Body of pancreas (tissue), 4 donors: ENCODE results near the gene CADPS. TPM values are rescaled to one million over a fixed set of nuclear protein-coding genes. Genes with fewer than 3 reads are reported as not detected.

Source experiments
- ATAC-seq: fragments of 150-250 bp; one replicate; pipeline ENCODE4 v1.9.1; 2016
- DNase-seq, 4 donors: peaks; one replicate each; pipeline ENCODE4 v3.0.0-alpha.2; 2019
- H3K27ac ChIP-seq, 4 donors: fragments of 200-600 bp; sonication (generic); 1 replicate in 3 of 4; 2 replicates in 1 of 4; pipeline versions ENCODE4 v1.5.1 to v1.6.1; 2016 to 2019; ENCODE audit warnings: mild to moderate bottlenecking in 1 of 4, mixed read lengths in 1 of 4, moderate library complexity in 1 of 4
- H3K27me3 ChIP-seq, 2 donors: fragments of 200-600 bp; sonication (generic); one replicate each; pipeline ENCODE4 v1.6.0; 2016; ENCODE audit warnings: mild to moderate bottlenecking in 1 of 2
- H3K36me3 ChIP-seq, 2 donors: fragments of 200-600 bp; sonication (generic); replicated peaks in 1 of 2; 2 replicates each; pipeline ENCODE4 v1.5.1; 2016; ENCODE audit warnings: low read depth in 2 of 2; ENCODE audit not compliant: insufficient read depth in 1 of 2
- H3K4me1 ChIP-seq: fragments of 200-600 bp; sonication (generic); one replicate; pipeline ENCODE4 v1.6.0; 2016
- H3K4me3 ChIP-seq, 2 donors: fragments of 200-600 bp; sonication (generic); 1 replicate in 1 of 2; 2 replicates in 1 of 2; pipeline ENCODE4 v1.5.1; 2016 to 2019
- H3K9me3 ChIP-seq, 3 donors: fragments of 200-600 bp; sonication (generic); 1 replicate in 2 of 3; 2 replicates in 1 of 3; pipeline ENCODE4 v1.5.1; 2016
- POLR2A ChIP-seq, 3 donors: fragments of 450-650 bp; IDR thresholded peaks; one replicate each; pipeline ENCODE4 v1.6.1; 2016; ENCODE audit warnings: antibody characterized with exemption in 3 of 3, mild to moderate bottlenecking in 2 of 3
- WGBS, 2 donors: methylation state at CpG; one replicate each; pipeline ENCODE4 v1.1.5; 2017; 5-methylcytosine and 5-hydroxymethylcytosine counted together
- intact Hi-C: fragments of 100-400 bp; cut with DNase I; formaldehyde crosslinking; loops from one replicate; pipeline ENCODE4 v1.15.1; 2023
- total RNA-seq, 2 donors: library from RNA; depleted of rRNA; stranded (reverse); fragments of >200 nt; gene quantifications; one replicate each; pipeline ENCODE4 v1.1.0, GENCODE V29; 2016
- TF ChIP-seq, protein P1 (sequence below), 7 experiments: fragments of 450-650 bp in 4 of 7; fragments of 200-600 bp in 3 of 7; sonication (generic) in 3 of 7; IDR thresholded peaks; one replicate each; pipeline ENCODE4 v1.5.1; 2016 to 2019; ENCODE audit warnings: antibody characterized with exemption in 7 of 7

CADPS gene
- total RNA-seq, 2 donors from 2014 or later, result 22.1 to 67.6 TPM

DNA sequence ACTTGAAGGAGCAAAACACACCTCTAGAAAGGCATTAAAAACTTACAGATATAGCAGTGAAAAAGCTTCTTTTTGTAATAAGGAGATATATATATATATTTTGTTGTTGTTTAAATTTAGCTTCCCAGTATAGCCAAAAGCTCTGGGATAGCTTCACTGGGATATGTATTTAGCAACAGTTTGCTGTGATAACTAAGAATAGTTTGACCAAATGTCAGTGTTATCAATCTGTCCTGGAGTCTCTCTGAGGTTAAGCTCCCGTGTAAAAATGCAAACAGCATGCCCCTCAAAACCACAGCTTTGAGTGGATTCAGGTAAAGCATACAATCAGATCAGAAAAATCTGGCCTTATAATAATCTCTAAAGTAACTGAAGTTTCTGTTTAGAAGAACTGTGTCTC lies 2.9 kb downstream of the CADPS start:
- ATAC-seq (no peak), DNase-seq (no peak)
- Histone ChIP-seq H3K27ac (no peak overlapping the region), H3K36me3 (no peaks in the 10 kb centered on the region), H3K4me3 (no peak overlapping the region), H3K9me3 (no peaks in the 10 kb centered on the region), H3K27me3 (peaks cover 0 to 3% of the 10 kb centered on the region in 2 donors), H3K4me1 (peaks cover 13% of the 10 kb centered on the region)
- no peak for TF ChIP-seq POLR2A (IDR thresholded peaks at IDR 0.05)
- 0 to 26% methylated on average over 1 of the region's 1 CpG for WGBS, 2 donors
- intact Hi-C loops, result no loop called here

- TF ChIP-seq POLR2A (IDR thresholded peaks at IDR 0.05), result no peak
- TF ChIP-seq, protein P1, sequence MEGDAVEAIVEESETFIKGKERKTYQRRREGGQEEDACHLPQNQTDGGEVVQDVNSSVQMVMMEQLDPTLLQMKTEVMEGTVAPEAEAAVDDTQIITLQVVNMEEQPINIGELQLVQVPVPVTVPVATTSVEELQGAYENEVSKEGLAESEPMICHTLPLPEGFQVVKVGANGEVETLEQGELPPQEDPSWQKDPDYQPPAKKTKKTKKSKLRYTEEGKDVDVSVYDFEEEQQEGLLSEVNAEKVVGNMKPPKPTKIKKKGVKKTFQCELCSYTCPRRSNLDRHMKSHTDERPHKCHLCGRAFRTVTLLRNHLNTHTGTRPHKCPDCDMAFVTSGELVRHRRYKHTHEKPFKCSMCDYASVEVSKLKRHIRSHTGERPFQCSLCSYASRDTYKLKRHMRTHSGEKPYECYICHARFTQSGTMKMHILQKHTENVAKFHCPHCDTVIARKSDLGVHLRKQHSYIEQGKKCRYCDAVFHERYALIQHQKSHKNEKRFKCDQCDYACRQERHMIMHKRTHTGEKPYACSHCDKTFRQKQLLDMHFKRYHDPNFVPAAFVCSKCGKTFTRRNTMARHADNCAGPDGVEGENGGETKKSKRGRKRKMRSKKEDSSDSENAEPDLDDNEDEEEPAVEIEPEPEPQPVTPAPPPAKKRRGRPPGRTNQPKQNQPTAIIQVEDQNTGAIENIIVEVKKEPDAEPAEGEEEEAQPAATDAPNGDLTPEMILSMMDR (IDR thresholded peaks at IDR 0.05), result no peak
- Histone ChIP-seq H3K9me3 (no peaks in the 10 kb centered on the region), H3K36me3 (no peaks in the 10 kb centered on the region), H3K27me3 (peaks cover 0 to 3% of the 10 kb centered on the region in 2 donors), H3K4me1 (peaks cover 11% of the 10 kb centered on the region), H3K27ac (no peak overlapping the region), H3K4me3 (no peak overlapping the region)
- ATAC-seq (no peak), DNase-seq (no peak)
- WGBS, 2 donors, result 71 to 88% methylated on average over 1 of the region's 1 CpG
- intact Hi-C loops, result no loop called here
Measured at GRCh38 chr3:62870321-62870720, 4.9 kb downstream of the CADPS start.

GRCh38 chr3:62863648-62864047 lies 11.6 kb downstream of the CADPS start:
- H3K27ac ChIP-seq, result no peak overlapping the region
- peaks cover 4% of the 10 kb centered on the region for H3K4me1 ChIP-seq
- no peak for ATAC-seq
- no peaks in the 10 kb centered on the region for H3K9me3 ChIP-seq
- TF ChIP-seq, protein P1 (IDR thresholded peaks at IDR 0.05), result no peak
- TF ChIP-seq POLR2A (IDR thresholded peaks at IDR 0.05), result no peak
- H3K4me3 ChIP-seq, result no peak overlapping the region
- DNase-seq, result no peak
- H3K36me3 ChIP-seq, result no peaks in the 10 kb centered on the region
- 90 to 98% methylated on average over 3 of the region's 3 CpGs for WGBS, 2 donors
- H3K27me3 ChIP-seq, result no peaks in the 10 kb centered on the region
- intact Hi-C loops, result no loop called here

- DNase-seq (no peak), ATAC-seq (no peak)
- intact Hi-C loops, result no loop called here
- Histone ChIP-seq H3K36me3 (no peaks in the 10 kb centered on the region), H3K4me3 (no peak overlapping the region), H3K27me3 (no peaks in the 10 kb centered on the region), H3K27ac (peak overlapping the region in 1 of 4 donors; percentile 27), H3K4me1 (peaks cover 4% of the 10 kb centered on the region), H3K9me3 (no peaks in the 10 kb centered on the region)
- WGBS, 2 donors, result 38 to 39% methylated on average over 5 of the region's 5 CpGs
- TF ChIP-seq, protein P1 (IDR thresholded peaks at IDR 0.05), result no peak
- no peak for TF ChIP-seq POLR2A (IDR thresholded peaks at IDR 0.05)
Measured at GRCh38 chr3:62859203-62859791, 15.9 kb downstream of the CADPS start.

DNA sequence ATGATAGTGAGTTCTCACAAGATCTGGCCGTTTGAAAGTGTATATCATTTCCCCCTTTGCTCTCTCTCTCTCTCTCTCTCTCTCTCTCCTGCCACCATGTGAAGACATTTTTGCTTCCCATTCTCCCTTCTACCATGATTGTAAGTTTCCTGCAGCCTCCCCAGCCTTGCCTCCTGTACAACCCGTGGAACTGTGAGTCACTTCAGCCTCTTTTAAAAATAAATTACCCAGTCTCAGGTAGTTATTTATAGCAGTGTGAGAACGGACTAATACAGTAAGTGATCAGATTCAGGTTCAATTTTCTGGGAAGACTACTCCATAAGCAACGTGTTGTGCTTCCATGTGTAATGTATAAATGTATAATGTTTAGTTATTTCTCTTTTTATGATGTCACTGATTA lies 29.2 kb downstream of the CADPS start:
- Histone ChIP-seq H3K4me1 (no peaks in the 10 kb centered on the region), H3K27ac (no peak overlapping the region), H3K4me3 (no peak overlapping the region), H3K9me3 (no peaks in the 10 kb centered on the region), H3K27me3 (no peaks in the 10 kb centered on the region), H3K36me3 (no peaks in the 10 kb centered on the region)
- TF ChIP-seq, protein P1 (IDR thresholded peaks at IDR 0.05), result no peak
- TF ChIP-seq POLR2A (IDR thresholded peaks at IDR 0.05), result no peak
- 39 to 44% methylated on average over 4 of the region's 4 CpGs for WGBS, 2 donors
- no peak for ATAC-seq
- no peak for DNase-seq
- intact Hi-C loops, result no loop called here
